ENCODE results near the gene DMD.

The DMD gene

GRCh38 chrX:31555506-31555905, 1655.8 kb downstream of the DMD start:
- in situ Hi-C loops (cut with MboI; ENCODE audit: low sequenced_read_pairs): no loop called here

GRCh38 chrX:31551913-31552312, 1659.4 kb downstream of the DMD start:
- in situ Hi-C loops (cut with MboI; ENCODE audit: low sequenced_read_pairs): no loop called here

GRCh38 chrX:31550158-31550557, 1661.2 kb downstream of the DMD start:
- in situ Hi-C loops (cut with MboI; ENCODE audit: low sequenced_read_pairs): no loop called here

- in situ Hi-C loops (cut with MboI; ENCODE audit: low sequenced_read_pairs): no loop called here
These were observed 1663.5 kb downstream of the DMD start for GRCh38 chrX:31547816-31548215.

GRCh38 chrX:31547416-31547815, 1663.9 kb downstream of the DMD start:
- in situ Hi-C loops (cut with MboI; ENCODE audit: low sequenced_read_pairs): no loop called here

- in situ Hi-C loops (cut with MboI; ENCODE audit: low sequenced_read_pairs): no loop called here
These were observed 1665.2 kb downstream of the DMD start for GRCh38 chrX:31546126-31546525.

GRCh38 chrX:31545726-31546125, 1665.6 kb downstream of the DMD start:
- in situ Hi-C loops (cut with MboI; ENCODE audit: low sequenced_read_pairs): no loop called here

- in situ Hi-C loops (cut with MboI; ENCODE audit: low sequenced_read_pairs): no loop called here
These were observed 1666.2 kb downstream of the DMD start for GRCh38 chrX:31545191-31545590.

GRCh38 chrX:31543634-31544033, 1667.7 kb downstream of the DMD start:
- in situ Hi-C loops (cut with MboI; ENCODE audit: low sequenced_read_pairs): no loop called here

- in situ Hi-C loops (cut with MboI; ENCODE audit: low sequenced_read_pairs): no loop called here
These were observed 1668.8 kb downstream of the DMD start for GRCh38 chrX:31542566-31542965.

- in situ Hi-C loops (cut with MboI; ENCODE audit: low sequenced_read_pairs): no loop called here
These were observed 1671.0 kb downstream of the DMD start for GRCh38 chrX:31540313-31540712.

- in situ Hi-C loops (cut with MboI; ENCODE audit: low sequenced_read_pairs): no loop called here
These were observed 1683.8 kb downstream of the DMD start for GRCh38 chrX:31527455-31528126.

GRCh38 chrX:31523884-31524536, 1687.3 kb downstream of the DMD start:
- in situ Hi-C loops (cut with MboI; ENCODE audit: low sequenced_read_pairs): no loop called here

GRCh38 chrX:31522760-31523159, 1688.6 kb downstream of the DMD start:
- in situ Hi-C loops (cut with MboI; ENCODE audit: low sequenced_read_pairs): no loop called here

- in situ Hi-C loops (cut with MboI; ENCODE audit: low sequenced_read_pairs): no loop called here
These were observed 1689.4 kb downstream of the DMD start for GRCh38 chrX:31521941-31522340.

GRCh38 chrX:31516527-31516926, 1694.8 kb downstream of the DMD start:
- in situ Hi-C loops (cut with MboI; ENCODE audit: low sequenced_read_pairs): no loop called here

GRCh38 chrX:31508338-31508737, 1703.0 kb downstream of the DMD start:
- in situ Hi-C loops (cut with MboI; ENCODE audit: low sequenced_read_pairs): no loop called here

GRCh38 chrX:31506928-31507327, 1704.4 kb downstream of the DMD start:
- in situ Hi-C loops (cut with MboI; ENCODE audit: low sequenced_read_pairs): no loop called here

- in situ Hi-C loops (cut with MboI; ENCODE audit: low sequenced_read_pairs): no loop called here
These were observed 1705.0 kb downstream of the DMD start for GRCh38 chrX:31506360-31506759.

GRCh38 chrX:31500921-31501320, 1710.4 kb downstream of the DMD start:
- in situ Hi-C loops (cut with MboI; ENCODE audit: low sequenced_read_pairs): no loop called here

- in situ Hi-C loops (cut with MboI; ENCODE audit: low sequenced_read_pairs): no loop called here
These were observed 1712.2 kb downstream of the DMD start for GRCh38 chrX:31499109-31499508.

GRCh38 chrX:31497086-31497485, 1714.3 kb downstream of the DMD start:
- in situ Hi-C loops (cut with MboI; ENCODE audit: low sequenced_read_pairs): no loop called here

GRCh38 chrX:31487951-31488350, 1723.4 kb downstream of the DMD start:
- in situ Hi-C loops (cut with MboI; ENCODE audit: low sequenced_read_pairs): no loop called here
